ENCODE data around the gene RHOV.

- TF ChIP-seq EZH2 (IDR thresholded peaks at IDR 0.05; ENCODE audit: insufficient read depth, poor library complexity, severe bottlenecking) (no peak), EZH2phosphoT487 (IDR thresholded peaks at IDR 0.05; ENCODE audit: insufficient read depth, low read depth) (no peak)
Measured at GRCh38 chr15:40908095-40908494, 34.1 kb upstream of the RHOV start.

All from GM23248 (cell line).